Activated CD4-positive, CD25-positive, alpha-beta regulatory T cell treated with anti-CD3 and anti-CD28 coated beads, Interleukin-2, amount 50 U/mL, for 16 hours (primary cell): ENCODE measurements around the gene MINDY3.

Experiments used
- DNase-seq: peaks from one replicate; pipeline ENCODE4 v3.0.0-alpha.2; 2020; ENCODE audit warnings: low read depth, low spot score

MINDY3 gene

DNA sequence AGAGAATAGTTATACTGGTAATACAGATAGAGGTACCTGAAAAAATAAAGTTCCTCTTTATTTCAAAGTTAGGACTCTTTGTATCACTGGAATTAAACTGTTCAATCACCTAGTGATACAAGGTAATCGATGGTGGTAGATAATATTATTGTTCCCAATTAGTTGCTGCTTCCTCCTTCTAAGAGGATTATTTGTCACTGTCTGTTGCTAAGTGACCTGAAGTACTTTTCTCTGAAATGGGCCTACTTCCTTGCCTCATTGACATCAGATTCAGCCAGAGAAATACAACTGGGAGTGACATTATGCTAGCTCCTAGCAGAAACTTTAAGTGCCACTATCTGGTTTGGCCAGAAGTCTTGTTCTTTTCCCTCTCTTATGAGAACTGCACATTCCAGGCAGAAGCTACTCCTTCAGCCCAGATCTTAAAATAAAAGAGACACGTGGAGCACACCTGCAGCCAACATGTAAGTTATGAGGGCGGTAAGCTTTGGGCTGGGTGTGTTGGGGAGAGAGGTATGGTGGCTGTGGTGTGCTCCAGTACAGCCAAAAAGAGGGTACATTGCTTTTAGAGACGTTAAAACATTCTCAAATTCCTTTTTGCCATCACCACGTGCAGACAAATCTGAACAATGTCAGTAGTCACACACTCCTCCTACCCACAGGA, 54.8 kb downstream of the MINDY3 start:
- no peak for DNase-seq

DNA sequence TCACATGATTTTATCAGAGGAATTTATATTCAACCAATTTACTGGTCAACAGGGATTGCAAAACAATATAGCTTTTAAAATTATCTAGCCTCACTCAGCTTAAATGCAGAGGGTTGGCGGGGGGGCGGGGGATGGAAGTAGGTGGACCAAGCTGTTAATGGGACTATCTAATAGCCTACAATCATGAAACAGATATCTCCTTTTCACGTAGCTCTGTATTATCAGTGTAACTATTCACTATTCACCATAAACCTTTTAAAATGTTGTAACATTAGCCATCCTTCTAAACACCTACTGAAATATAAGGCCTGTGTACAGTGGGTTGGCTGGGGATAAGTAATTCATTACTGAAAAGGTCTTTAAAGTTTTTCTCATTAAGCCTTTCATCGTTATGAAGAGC, 56.2 kb downstream of the MINDY3 start:
- DNase-seq, result no peak

DNA sequence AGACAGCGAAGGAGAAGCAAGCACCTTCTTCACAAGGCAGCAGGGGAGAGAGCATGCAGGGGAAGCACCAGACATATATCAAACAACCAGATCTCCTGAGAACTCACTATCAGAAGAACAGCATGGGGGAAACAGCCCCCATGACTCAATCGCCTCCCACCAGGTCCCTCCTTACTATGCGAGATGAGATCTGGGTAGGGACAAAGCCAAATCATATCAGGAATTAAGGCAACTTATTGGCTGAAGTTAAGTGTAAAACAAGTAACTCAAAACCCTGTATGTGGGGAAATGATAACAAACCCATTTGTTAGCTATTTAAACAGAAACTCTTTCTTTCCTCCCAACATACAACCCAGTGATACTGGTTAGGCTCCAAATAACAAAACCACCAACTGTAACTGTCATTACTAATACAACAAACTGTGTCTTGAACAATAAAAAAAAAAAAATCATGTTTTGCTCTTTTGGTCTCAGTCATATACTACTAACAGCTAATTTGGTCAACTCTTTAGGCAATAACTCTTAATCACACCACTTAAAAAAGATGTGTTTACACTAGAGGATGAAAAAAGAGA, 57.8 kb downstream of the MINDY3 start:
- no peak for DNase-seq

DNA sequence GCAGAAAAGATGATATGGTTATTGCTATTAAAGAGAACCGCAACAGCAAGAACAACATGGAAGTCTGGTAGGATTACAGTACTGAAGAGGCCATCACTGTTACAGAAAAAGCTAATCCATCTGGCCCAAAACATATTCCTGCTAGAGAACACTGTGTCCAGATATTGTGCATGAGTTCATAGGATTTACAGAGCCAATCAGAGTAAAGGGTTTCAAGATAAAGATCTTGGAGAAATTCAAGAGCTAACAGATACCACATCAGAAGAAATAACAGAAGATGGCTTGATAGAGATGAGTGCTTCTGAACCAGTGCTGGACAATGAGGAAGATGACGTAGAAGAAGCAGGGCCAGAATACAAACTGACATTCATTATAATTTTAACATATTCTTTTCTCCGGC, 58.7 kb downstream of the MINDY3 start:
- DNase-seq, result no peak

DNA sequence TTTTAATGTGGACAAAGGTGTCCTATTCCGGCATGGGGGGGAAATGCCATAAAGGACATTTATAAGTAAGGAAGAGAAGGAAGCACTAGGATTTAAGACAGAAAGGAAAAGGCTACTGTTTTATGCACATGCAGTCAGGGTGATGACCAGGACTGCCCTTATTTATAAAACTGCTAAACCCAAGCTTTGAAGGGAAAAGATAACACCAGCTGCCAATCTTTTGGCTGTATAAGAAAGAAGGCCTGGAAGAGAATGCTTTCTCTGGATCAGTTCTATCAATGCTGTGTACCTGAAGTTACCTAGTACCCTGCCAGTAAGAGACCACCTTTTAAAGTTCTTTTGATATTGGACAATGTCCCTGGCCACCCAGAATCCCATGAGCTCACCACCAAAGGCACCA, 59.2 kb downstream of the MINDY3 start:
- DNase-seq, result no peak

DNA sequence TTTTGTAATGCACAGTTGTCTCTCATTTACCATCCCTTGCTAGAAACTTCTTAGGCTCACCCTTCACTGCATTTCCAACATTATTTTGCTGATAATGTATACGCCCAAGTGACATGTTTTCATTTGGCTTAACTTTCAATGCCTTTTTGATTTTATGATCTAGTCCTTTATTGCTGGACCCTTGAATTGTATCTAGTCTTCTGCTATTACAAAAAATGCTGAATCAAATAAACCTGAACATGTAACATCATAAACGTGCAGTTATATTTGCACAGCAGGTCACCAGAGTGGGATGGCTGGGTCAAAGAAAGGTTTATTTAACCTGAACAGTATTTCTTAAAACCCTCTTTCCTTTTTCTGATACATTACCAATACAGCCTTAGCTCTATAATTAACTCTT, 63.0 kb downstream of the MINDY3 start:
- no peak for DNase-seq

DNA sequence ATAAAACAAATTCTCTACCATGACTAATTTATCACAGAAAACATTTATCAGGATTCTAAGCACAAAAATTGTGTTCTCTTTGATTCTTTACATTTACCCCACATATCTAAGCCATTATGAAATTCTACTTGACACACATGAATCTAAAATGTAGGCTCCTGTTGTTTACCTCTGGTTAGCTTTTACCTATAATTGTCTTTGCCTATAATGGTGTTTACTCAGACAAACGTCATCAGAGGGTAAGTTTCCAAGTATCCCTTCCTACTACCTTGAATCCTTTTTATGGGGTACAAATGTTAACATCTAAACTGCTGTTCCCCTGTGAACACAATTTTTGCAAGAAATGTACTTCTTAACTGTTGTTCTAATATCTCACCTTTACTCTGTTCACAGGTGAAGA, 63.5 kb downstream of the MINDY3 start:
- no peak for DNase-seq

DNA sequence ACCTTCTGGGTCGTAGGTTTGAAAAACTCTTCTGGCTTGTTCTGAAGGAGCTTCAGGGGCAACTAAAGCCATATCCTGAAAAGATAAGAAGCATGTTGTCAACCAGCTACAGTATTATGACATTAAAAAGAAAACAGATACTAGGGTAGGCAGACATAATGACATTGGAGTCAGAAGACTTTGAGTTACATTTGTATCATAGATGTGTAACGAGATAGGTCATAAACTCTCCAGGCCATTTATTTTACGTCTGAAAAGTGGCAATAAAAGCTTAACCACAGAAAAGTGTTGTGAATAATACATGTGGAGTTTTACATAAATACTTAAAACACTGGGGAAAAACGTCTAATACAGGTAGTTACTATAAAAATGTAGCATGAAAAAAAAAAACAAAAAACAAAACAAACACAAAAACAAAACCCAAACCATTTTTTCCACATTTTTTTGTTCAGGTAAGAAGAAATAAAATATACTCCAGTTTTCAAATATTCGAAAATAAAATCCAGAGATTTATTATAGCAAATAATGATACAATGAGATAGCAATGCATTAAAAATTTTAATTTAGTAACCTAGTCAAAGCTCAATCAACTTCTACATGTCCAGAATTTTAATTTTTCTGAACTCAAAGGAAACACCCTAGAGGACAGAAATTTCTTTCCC, 64.1 kb downstream of the MINDY3 start:
- no peak for DNase-seq

DNA sequence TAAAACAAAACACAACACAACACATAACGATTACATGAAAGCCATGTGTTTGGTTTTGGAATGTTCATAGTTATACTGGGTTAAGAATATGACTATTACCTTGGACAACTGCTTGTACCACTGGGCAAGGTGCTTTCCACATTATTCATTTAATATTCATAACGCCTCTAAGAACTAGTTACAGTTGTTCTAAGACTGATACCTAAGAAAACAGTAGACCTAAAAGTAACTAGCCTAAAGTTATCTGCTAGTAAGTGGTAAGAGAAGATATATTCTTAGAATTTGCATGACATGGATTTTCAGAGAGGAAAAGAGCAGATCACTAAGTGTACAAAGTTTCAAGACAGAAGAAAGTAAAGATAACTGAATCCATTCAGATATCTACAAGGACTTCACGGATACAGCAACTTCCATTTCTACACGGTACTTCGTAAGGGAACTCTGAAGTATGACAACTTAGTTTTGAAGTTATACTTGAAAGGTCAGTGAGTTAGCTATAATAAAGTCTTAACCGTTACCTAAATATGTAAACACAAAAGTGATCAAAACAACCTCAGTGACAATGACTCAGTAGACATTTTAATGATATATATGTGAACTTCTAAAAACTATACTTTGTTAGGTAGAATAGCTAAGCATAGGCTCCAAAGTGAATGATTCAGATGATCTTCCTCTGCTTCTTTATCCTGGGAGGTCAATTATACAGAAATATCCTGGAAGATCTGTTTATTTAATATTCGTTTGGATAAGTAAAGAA, 65.1 kb downstream of the MINDY3 start:
- DNase-seq, result no peak

DNA sequence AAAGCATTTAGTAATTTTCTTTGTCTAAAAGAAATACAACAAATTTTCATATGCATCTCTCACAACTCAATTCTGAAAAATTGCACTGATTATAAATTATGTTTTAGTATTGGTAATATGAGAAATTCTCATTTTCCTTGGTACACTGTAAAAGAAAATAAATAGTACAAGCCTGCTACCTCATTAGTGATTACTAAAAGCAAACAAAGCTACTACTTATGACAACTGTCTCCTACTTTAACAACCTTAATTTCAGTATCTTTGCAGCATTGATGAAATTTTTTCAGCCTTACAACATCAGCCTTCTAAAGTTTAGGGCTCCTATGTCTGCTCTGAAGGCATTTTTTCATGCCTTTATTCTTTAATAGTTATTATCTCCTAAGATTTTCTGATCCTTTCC, 65.7 kb downstream of the MINDY3 start:
- DNase-seq, result no peak

DNA sequence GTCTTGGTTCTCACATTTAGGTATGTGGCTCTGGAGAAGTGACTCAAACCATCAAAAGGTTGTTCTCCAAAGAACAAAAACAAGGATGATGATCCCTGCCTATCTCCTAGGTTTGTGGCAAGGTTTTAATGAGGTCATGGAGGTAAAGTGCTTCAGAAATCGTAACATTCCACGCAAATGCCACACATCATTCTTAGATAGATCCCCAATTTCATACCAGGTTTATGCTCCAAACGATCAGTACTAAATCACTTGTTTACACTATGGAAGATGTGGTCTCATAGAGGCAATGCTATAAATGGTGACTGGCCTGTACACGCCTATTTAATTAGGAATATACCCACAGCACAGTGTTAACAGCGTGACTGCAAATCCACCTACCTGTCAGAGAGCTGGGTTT, 66.6 kb downstream of the MINDY3 start:
- no peak for DNase-seq

DNA sequence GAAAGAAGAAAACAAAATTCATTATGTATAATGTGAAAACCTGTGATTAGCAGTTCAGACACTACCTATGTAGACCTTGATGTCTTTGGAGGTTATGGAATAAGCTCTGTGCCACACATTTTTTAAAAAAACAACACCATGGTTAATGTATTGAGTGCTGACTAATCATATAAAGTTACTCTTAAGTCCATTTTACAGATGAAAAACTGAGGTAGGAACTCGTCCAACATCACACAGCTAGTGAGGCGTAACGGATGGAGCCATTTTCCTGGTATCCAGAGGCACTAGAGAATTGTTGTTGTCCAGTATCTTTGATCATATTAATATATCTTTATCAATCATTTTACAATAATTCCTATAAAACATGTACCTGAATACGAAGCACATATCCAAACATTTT, 67.5 kb downstream of the MINDY3 start:
- DNase-seq, result no peak

DNA sequence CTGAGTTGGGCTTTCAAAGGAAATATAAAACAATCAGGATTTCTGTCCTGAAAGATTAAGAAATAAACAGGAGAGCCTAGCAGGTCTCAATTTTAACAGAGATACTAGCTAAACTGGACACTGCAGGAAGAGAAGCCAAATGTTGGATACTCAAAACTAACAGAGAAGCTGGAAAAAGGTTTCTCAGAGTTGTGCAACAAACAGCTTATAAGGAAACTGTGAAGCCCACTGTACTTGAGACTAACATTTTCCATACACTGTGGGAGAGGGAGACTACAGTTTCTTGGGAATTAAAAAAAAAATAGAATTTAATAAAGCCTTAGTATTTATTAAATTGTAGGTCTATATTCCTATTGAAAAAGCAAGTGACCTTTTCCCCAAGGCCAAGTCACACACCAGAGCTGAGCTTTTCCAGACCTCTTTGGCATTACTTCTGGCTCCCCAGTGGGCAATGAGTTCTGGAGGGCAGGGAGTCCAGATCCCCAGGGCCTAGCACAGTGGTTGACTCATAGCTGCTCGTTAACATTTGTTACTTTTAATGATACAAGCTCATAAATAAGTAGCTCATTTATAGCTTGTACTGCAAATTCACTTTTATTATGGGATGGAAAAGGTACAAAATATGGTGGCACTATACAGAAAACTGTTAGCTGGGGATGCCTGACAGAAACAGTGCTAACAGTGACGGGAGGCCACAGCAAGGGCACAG, 68.3 kb downstream of the MINDY3 start:
- no peak for DNase-seq

DNA sequence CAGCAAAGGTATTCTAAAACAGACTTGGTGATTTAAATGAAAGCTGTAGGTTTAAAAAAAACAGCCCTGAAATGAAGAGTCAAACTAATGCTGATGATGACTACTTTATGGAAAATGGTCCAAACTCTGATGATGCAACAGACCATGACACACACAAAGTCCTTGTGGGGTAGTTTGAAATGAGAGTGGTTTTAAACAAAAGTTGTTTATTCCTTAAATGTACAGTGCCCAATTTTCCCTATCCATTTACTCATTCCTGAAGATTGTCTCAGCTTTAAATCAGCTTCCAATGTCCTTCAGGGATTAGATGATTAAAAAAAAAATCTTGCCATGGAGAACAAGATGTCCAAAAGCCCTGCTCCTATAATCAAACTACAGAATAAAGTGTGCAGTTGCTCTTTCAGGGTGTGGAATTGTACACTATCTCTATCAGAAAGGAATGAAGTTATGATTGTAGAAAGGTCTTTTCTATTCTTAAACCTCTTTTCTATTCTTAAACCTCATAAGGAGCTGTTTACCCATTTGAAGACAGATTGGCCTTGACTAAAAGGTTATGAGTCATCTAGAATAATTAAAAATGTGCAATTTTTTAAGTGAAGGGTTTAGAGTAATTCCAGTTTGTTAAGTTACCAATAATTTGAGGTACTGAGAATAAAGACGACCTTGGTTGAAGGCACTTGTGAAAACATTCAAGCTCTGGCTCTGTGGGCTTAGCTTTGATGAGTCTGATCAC, 70.3 kb downstream of the MINDY3 start:
- no peak for DNase-seq

DNA sequence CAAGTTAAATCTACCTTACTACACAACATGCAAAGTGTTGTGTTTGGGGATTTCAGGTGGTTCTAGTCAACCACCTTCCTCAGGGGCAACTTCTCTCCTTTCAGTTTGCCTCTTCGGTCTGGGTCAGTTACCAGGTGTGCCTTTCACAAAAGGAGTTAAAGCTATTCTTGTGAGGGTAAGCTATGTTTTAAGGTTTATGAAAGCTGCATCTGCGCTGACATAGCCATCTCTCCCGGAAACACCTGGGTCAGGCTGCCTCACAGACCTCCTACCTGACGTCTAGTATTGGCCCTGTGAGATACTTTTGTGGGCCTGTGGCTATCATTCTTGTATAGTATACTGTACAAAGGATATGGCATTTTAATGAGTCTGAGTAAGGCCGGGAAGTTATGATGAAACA, 72.9 kb downstream of the MINDY3 start:
- no peak for DNase-seq

DNA sequence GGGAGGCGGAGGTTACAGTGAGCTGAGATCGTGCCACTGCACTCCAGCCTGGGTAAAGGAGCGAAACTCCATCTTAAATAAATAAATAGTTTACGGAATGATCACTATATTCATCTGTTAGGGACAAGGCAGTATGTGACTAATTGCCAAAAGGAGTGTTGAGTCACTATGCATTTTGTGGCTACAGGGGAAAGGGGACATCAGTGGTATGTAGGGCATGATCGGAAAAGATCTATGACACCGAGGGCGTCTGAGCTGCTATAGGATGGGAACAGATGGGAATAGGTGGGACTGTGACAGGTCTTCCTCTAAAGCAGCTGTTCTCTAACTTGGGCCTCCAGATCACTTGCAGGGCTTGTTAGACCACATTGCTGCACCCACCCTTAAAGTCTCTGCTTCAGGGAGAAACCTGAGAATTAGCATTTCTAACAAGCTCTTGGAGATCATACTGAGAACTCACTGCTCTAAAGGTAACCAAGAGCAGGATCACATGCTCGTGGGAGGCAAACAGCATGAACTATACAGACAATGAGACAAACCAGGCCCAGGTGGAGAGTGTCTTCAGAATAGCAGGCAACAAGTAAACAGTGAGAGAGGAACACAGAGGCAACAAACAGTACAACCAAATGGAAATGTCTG, 75.5 kb downstream of the MINDY3 start:
- DNase-seq, result no peak

DNA sequence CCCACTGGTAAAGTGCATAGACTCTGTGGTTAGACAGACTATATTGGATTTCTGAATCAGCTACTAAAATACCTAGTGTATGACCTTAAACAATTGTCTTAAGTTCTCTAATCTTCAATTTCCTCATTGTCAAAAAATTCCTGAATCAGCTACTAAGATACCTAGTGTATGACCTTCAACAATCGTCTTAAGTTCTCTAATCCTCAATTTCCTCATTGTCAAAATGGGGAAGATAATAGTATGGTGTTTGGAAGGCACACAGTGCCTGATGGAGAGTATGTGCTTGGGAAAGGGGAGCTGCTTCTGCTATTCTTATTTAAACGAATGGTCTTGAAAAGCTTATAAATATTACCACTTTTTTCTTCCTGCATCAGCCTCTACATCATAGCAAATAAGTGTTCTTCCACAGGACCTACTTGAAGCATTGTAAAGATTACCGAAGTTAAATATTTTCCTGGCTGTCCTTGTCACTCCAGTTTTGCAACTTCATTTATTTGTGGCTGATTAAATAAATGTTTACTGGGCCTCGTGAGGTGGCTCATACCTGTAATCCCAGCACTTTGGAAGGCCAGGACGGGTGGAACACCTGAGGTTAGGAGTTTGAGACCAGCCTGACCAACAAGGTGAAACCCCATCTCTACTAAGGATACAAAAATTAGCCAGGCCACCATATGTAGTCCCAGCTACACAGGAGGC, 76.2 kb downstream of the MINDY3 start:
- no peak for DNase-seq

DNA sequence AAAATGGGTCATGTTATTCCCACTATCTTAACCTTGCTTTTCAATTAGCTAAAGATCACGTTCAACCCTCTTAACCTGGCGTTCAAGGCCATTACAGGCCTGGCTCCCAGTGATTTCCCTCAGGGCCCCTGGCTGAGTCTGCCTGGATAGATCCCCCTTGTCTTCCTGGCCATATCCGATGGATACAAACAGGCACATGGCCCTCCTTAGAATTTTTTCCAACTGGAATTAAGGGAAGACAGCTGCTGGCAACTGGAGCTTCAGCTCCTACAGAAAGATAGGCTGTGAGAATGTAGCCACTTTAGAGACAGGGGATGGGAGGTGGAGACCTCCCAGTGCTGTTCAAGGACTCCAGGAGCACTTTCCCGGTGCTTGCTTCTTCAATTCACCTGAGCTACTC, 77.5 kb downstream of the MINDY3 start:
- no peak for DNase-seq

DNA sequence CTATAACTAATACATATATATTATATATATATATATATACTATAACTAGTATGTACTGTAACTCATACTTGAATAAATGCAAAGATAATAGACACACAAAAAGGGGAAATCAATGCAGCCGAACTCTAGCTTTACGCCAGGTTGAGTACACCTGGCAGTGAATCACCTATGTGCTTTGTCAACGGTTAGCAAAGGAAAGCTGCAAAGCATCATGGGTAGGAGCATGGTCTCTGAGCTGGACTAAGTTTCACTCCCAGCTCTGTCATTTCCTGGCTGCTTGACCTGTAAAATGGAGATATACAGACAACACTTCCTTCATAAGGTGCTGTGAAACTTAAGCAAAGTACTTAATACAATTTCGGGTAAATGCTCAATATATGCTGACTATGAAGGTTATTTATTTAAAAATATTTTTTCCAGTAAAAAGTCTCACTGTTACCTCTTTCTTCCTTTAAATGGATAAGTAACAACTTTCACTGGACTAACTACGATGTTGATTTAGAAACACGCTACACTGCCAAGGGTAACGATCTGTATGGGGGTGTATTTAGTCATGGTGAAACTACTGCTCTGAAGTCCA, 78.8 kb downstream of the MINDY3 start:
- DNase-seq, result no peak
